Measurements from ENCODE around the gene LRRTM4. TPM values are rescaled to one million over a fixed set of nuclear protein-coding genes. Genes with fewer than 3 reads are reported as not detected.

LRRTM4 gene
- total and polyA plus RNA-seq, 2 donors from 2014 or later = 0.19 TPM; not detected in 1

- no peak for TF ChIP-seq CTCF (IDR thresholded peaks at IDR 0.05; ENCODE audit: borderline replicate concordance, extremely low read depth, insufficient read depth)
- intact Hi-C loops (cut with DNase I) = no loop called here
- no peak overlapping the region for H3K27ac ChIP-seq (ENCODE audit: low read depth in 2 of 2, low read length in 2 of 2)
- H3K4me3 ChIP-seq (ENCODE audit: low read length in 3 of 3) = no peak overlapping the region
- no peak overlapping the region for H3K9ac ChIP-seq (ENCODE audit: low read length in 3 of 3)
- H3K27me3 ChIP-seq (ENCODE audit: control insufficient read depth, insufficient read depth, low read length) = no peaks in the 10 kb centered on the region
- H3K4me1 ChIP-seq (ENCODE audit: control insufficient read depth in 2 of 3, insufficient read depth in 2 of 3, low read depth in 1 of 3, low read length in 3 of 3) = no peaks in the 10 kb centered on the region
- no peak for FAIRE-seq
- DNase-seq = no peak
- H3K9me3 ChIP-seq (ENCODE audit: control insufficient read depth in 2 of 3, insufficient read depth in 1 of 3, low read length in 3 of 3) = no peaks in the 10 kb centered on the region
- H3K36me3 ChIP-seq (ENCODE audit: control insufficient read depth in 2 of 3, insufficient read depth in 3 of 3, low read length in 3 of 3) = no peaks in the 10 kb centered on the region
Measured at GRCh38 chr2:77028032-77028600, 494.1 kb downstream of the LRRTM4 start.

GRCh38 chr2:77025714-77026113 lies 496.5 kb downstream of the LRRTM4 start:
- Histone ChIP-seq H3K36me3 (ENCODE audit: control insufficient read depth in 2 of 3, insufficient read depth in 3 of 3, low read length in 3 of 3) (no peaks in the 10 kb centered on the region), H3K27ac (ENCODE audit: low read depth in 2 of 2, low read length in 2 of 2) (no peak overlapping the region), H3K4me1 (ENCODE audit: control insufficient read depth in 2 of 3, insufficient read depth in 2 of 3, low read depth in 1 of 3, low read length in 3 of 3) (no peaks in the 10 kb centered on the region), H3K9me3 (ENCODE audit: control insufficient read depth in 2 of 3, insufficient read depth in 1 of 3, low read length in 3 of 3) (no peaks in the 10 kb centered on the region), H3K4me3 (ENCODE audit: low read length in 3 of 3) (no peak overlapping the region), H3K27me3 (ENCODE audit: control insufficient read depth, insufficient read depth, low read length) (no peaks in the 10 kb centered on the region), H3K9ac (ENCODE audit: low read length in 3 of 3) (no peak overlapping the region)
- DNase-seq (no peak), FAIRE-seq (no peak)
- TF ChIP-seq CTCF (IDR thresholded peaks at IDR 0.05; ENCODE audit: borderline replicate concordance, extremely low read depth, insufficient read depth) = no peak
- intact Hi-C loops (cut with DNase I) = no loop called here

GRCh38 chr2:77021161-77021560 lies 501.0 kb downstream of the LRRTM4 start:
- DNase-seq = no peak
- Histone ChIP-seq H3K27me3 (ENCODE audit: control insufficient read depth, insufficient read depth, low read length) (no peaks in the 10 kb centered on the region), H3K27ac (ENCODE audit: low read depth in 2 of 2, low read length in 2 of 2) (no peak overlapping the region), H3K4me3 (ENCODE audit: low read length in 3 of 3) (no peak overlapping the region), H3K36me3 (ENCODE audit: control insufficient read depth in 2 of 3, insufficient read depth in 3 of 3, low read length in 3 of 3) (no peaks in the 10 kb centered on the region), H3K9me3 (ENCODE audit: control insufficient read depth in 2 of 3, insufficient read depth in 1 of 3, low read length in 3 of 3) (no peaks in the 10 kb centered on the region), H3K4me1 (ENCODE audit: control insufficient read depth in 2 of 3, insufficient read depth in 2 of 3, low read depth in 1 of 3, low read length in 3 of 3) (no peaks in the 10 kb centered on the region), H3K9ac (ENCODE audit: low read length in 3 of 3) (no peak overlapping the region)
- TF ChIP-seq CTCF (IDR thresholded peaks at IDR 0.05; ENCODE audit: borderline replicate concordance, extremely low read depth, insufficient read depth) = no peak
- no peak for FAIRE-seq
- intact Hi-C loops (cut with DNase I) = no loop called here

GRCh38 chr2:77018219-77018618 lies 504.0 kb downstream of the LRRTM4 start:
- Histone ChIP-seq H3K4me1 (ENCODE audit: control insufficient read depth in 2 of 3, insufficient read depth in 2 of 3, low read depth in 1 of 3, low read length in 3 of 3) (no peaks in the 10 kb centered on the region), H3K9me3 (ENCODE audit: control insufficient read depth in 2 of 3, insufficient read depth in 1 of 3, low read length in 3 of 3) (no peaks in the 10 kb centered on the region), H3K4me3 (ENCODE audit: low read length in 3 of 3) (no peak overlapping the region), H3K27ac (ENCODE audit: low read depth in 2 of 2, low read length in 2 of 2) (no peak overlapping the region), H3K9ac (ENCODE audit: low read length in 3 of 3) (no peak overlapping the region), H3K36me3 (ENCODE audit: control insufficient read depth in 2 of 3, insufficient read depth in 3 of 3, low read length in 3 of 3) (no peaks in the 10 kb centered on the region), H3K27me3 (ENCODE audit: control insufficient read depth, insufficient read depth, low read length) (no peaks in the 10 kb centered on the region)
- FAIRE-seq (no peak), DNase-seq (no peak)
- intact Hi-C loops (cut with DNase I) = no loop called here
- no peak for TF ChIP-seq CTCF (IDR thresholded peaks at IDR 0.05; ENCODE audit: borderline replicate concordance, extremely low read depth, insufficient read depth)
